AG04449 (cell line): ENCODE measurements around the gene ELF1.

Experiments used
- CTCF ChIA-PET: fragments of 350-600 bp; formaldehyde crosslinking; extraction: SDS; loops from one replicate; lab custom pipeline; 2021; ENCODE audit warnings: antibody characterized with exemption; lab: Yijun Ruan, JAX
- POLR2A ChIA-PET: fragments of 400-600, 350-600 bp; formaldehyde crosslinking; extraction: SDS; loops from one replicate; lab custom pipeline; 2020; ENCODE audit warnings: antibody characterized with exemption, inconsistent platforms; lab: Yijun Ruan, JAX
- DNase-seq: peaks from one replicate; pipeline ENCODE4 v3.0.0-alpha.2; 2010; ENCODE audit warnings: low read depth, low spot score
- H3K4me3 ChIP-seq: 2 replicates; pipeline ENCODE4 v1.5.1; 2011; ENCODE audit warnings: low read depth, mild to moderate bottlenecking, control low read depth, low read length
- TF ChIP-seq, protein P1 (sequence below): IDR thresholded peaks from one replicate; pipeline ENCODE4 v1.5.1; 2011; ENCODE audit warnings: mild to moderate bottlenecking, moderate library complexity, low read length, control low read depth, inconsistent platforms; ENCODE audit not compliant: insufficient read depth; ENCODE audit errors: missing control alignments

Gene ELF1

DNA sequence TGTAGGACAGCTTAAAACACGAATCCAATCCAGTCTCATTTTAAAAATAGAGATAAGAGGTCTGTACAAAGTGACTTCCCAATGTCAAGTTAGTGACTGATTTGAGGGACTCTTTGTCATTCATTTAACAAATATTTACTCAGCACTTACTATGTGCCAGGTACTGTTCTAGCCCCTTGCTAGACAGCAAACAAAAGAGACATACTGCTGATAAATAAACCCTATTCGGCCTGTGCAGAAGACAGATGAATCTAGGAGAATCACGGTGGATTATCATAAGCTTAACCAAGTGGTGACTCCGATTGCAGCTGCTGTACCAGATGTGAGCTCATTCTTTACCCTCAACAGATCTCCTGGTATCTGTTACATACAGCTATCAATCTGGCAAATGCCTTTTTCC is 6.4 kb upstream of the ELF1 start:
- ChIA-PET POLR2A (interaction anchor here (1.3 kb wide), 1 partner anchor 96 kb away, joined by 3 read pairs; no protein-coding TSS in a partner anchor), CTCF (interaction anchor here (4.4 kb wide), 1 partner anchor 29 kb away, joined by 15 read pairs; no protein-coding TSS in a partner anchor)
- TF ChIP-seq, protein P1, sequence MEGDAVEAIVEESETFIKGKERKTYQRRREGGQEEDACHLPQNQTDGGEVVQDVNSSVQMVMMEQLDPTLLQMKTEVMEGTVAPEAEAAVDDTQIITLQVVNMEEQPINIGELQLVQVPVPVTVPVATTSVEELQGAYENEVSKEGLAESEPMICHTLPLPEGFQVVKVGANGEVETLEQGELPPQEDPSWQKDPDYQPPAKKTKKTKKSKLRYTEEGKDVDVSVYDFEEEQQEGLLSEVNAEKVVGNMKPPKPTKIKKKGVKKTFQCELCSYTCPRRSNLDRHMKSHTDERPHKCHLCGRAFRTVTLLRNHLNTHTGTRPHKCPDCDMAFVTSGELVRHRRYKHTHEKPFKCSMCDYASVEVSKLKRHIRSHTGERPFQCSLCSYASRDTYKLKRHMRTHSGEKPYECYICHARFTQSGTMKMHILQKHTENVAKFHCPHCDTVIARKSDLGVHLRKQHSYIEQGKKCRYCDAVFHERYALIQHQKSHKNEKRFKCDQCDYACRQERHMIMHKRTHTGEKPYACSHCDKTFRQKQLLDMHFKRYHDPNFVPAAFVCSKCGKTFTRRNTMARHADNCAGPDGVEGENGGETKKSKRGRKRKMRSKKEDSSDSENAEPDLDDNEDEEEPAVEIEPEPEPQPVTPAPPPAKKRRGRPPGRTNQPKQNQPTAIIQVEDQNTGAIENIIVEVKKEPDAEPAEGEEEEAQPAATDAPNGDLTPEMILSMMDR = no peak
- H3K4me3 ChIP-seq = no peak overlapping the region
- no peak for DNase-seq

DNA sequence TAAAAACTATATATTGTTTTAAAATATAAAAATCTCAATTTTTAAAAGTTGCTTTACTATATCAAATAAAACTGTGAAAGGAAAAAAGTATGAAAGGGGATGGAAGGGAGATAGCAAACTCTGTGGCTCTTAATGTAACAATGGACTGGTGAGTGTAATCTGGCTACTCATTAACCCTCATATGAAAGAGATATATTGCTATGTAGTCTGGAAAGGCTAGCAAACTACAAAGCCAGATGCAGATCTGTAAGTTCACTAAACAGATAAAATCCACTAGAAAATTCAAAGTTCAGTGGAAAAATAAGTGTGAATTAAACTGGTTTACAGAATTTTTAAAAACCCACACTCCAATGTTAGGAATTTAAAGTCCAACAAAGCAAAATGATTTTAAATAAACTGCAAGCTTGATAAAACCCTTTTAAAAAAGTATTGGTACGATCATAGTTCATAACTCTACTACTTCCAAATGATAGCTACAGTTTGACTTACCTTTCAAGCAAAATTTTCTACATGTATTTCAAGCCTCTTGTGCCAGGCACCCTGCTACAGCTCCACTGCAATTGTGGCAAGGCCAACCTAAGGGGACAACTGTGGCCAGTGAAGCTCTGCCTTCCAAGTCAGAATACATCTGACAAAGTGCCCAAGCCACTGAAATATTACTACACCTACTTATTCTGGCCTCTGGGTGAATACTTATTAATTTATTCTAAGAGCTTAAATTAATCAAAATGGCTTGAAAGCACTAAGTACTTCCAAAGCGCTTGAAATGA is 647 bp upstream of the ELF1 start:
- POLR2A ChIA-PET = interaction anchor here (1.0 kb wide), 1 partner anchor 41 kb away, joined by 3 read pairs; no protein-coding TSS in a partner anchor
- CTCF ChIA-PET = interaction anchor here (1.4 to 1.5 kb wide), 2 partner anchors 8 to 34 kb away, joined by 4 to 6 read pairs; no protein-coding TSS in a partner anchor
- no peak overlapping the region for H3K4me3 ChIP-seq
- DNase-seq = no peak
- TF ChIP-seq, protein P1 = no peak

DNA sequence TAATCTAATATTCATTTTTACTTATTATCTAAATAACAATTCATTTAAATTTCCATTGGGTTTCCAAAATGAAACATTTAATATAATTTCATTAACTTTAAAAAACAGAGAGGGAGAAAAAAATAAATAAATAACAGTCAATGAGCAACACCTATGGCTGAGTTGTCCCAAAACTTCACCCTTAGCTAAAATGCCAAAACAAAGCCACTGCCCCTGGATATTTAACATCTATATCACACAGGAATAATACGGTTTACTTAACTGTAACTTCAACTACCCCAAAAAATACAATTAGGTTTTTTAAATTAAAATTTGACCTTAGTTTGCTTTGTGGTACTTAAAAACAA is 541 bp downstream of the ELF1 start:
- ChIA-PET POLR2A (no interaction called here), CTCF (interaction anchor here (1.4 kb wide), 1 partner anchor 36 kb away, joined by 6 read pairs; no protein-coding TSS in a partner anchor)
- DNase-seq = no peak
- H3K4me3 ChIP-seq = no peak overlapping the region
- TF ChIP-seq, protein P1 = no peak

DNA sequence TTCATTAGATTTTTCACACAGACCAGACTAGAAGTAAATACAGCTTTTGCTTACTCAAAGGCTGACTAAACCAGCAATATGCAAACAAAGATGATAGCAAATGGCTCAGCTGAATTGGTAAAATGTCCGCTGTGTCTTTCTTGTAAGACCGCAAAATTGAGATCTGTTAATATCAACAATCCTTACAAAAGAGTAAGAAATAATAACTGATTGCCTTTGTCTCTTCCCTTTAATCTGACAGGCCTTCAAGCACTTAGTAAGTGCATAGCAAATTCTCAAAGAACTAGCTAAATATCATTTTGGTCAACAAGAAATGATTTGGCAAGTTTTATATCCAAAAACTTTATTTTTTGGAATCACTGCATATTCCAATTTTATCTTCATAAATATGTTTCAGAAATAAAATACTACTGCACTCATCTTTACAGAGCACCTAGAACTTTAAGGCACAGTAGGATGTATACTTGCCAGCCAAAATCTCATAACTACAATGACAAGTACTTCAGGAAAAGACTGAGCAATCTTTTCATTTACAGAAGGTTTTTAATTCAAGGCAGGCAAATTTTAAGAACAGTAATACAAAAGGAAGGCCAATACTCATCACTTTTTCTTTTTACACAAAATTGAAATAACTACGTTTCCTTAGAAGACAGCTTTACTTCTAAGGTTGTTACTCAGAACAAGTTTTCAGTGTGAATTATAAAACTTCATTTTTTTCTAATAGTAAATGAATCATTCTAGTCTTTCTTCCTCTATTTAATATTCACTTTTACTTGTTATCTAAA is 1.1 kb downstream of the ELF1 start:
- H3K4me3 ChIP-seq = no peak overlapping the region
- CTCF ChIA-PET = no interaction called here
- TF ChIP-seq, protein P1 = no peak
- DNase-seq = no peak
- POLR2A ChIA-PET = no interaction called here

DNA sequence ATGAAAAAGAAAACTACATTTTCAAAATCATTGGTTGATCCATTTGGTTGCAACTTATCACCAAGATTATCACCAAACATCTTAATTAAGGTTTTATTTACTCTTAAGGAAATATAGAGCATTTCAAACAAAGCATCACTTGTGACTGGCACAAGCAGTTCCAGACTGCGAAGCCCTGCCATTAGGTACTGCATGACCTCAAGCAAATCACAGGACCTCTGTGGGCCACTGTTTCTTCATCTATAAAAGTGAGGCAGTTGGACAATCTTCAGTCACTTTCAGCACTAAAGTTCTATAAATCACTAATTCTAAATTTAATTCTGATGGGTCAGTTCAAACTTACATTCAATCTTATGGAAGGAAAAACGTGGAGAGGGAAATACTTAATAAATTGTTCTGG is 2.0 kb downstream of the ELF1 start:
- ChIA-PET POLR2A (no interaction called here), CTCF (interaction anchor here (1.2 kb wide), 1 partner anchor 22 kb away, joined by 3 read pairs; no protein-coding TSS in a partner anchor)
- H3K4me3 ChIP-seq = no peak overlapping the region
- no peak for DNase-seq
- TF ChIP-seq, protein P1 = no peak

DNA sequence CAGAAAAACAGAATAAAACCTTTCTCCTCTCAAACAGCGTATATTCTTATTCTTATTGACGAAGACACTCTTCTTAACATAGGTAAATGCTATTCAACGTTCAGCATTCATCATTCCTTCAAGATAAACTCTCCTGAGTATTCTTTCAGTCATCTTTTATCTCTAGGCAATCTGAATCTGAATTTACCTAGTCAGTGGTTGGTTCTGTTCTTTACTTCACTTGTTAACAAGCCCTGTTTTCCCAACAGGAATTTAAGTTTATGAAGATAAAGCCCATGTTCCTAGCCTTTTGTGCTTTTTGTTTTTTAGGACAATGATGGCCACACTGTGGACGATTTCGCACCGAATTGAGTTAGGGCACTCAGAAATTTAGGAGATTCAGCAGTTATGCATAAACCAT is 3.2 kb downstream of the ELF1 start:
- TF ChIP-seq, protein P1 = no peak
- POLR2A ChIA-PET = no interaction called here

More for the DNA sequence above, 3.2 kb downstream of the ELF1 start:
- no peak overlapping the region for H3K4me3 ChIP-seq
- no peak for DNase-seq
- CTCF ChIA-PET = interaction anchor here (1.2 kb wide), 1 partner anchor 23 kb away, joined by 3 read pairs; no protein-coding TSS in a partner anchor
